ENCODE data around the gene BRMS1L. TPM values are rescaled to one million over a fixed set of nuclear protein-coding genes. Genes with fewer than 3 reads are reported as not detected.

The BRMS1L gene, protein sequence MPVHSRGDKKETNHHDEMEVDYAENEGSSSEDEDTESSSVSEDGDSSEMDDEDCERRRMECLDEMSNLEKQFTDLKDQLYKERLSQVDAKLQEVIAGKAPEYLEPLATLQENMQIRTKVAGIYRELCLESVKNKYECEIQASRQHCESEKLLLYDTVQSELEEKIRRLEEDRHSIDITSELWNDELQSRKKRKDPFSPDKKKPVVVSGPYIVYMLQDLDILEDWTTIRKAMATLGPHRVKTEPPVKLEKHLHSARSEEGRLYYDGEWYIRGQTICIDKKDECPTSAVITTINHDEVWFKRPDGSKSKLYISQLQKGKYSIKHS
- 7.1 and 9.1 TPM in 2 replicates for polyA plus RNA-seq (2012; rRNA removed)
- 9.7 and 11.0 TPM in 2 replicates for polyA plus RNA-seq (2012; cell fraction: cytosol; rRNA removed)
- polyA plus RNA-seq (2012; cell fraction: nucleus; rRNA removed) = 3.0 and 9.3 TPM in 2 replicates

DNA sequence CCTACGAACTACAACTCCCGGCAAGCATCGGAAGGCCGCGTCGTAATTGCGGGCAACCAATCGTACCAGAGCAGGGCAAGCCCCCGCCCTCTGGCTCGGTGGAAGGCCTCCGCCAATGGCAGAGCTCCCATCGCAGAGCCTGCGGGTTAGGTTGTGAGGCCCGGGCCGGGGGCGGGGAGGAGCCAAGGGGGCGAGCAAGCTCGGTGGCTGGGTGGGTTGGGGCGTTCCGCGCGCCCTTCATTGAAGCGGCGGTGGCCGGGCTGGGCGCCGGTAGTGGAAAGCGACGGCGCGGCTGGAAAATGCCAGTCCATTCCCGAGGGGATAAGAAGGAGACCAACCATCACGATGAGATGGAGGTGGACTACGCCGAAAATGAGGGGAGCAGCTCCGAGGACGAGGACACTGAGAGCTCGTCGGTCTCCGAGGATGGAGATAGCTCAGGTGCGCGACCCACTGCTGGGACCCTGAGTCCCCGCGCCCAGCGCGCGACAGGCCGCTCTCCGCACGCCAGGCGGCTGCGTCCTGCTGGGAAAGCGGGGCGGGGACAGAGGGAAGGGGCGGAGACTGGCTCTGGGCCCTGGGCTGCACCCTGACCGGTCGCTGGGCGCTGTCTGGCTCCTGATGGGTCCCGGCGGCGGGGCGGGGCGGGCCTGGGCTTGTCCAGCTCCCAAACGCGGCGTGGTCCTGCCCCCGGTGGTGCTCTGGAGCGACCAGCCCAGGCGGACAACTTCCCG is at the start of gene BRMS1L:
BRMS1L (plus strand) TSS at position 121 of the 734 bp plus-strand sequence; CDS start at position 300, 179 bp downstream.
- H3K79me2 ChIP-seq (ENCODE audit: insufficient read depth) = peaks cover 28% of the 10 kb centered on the region
- H3K4me1 ChIP-seq (ENCODE audit: control insufficient read depth in 1 of 2, insufficient read depth in 2 of 2, low read depth in 1 of 2, low read length in 1 of 2) = peaks cover 0 to 5% of the 10 kb centered on the region in 2 experiments; a peak in 2 of 4 replicates
- H3K9me3 ChIP-seq = no peaks in the 10 kb centered on the region
- peak within 1 kb of the TSS; percentile 88 to 94 for H3K4me3 ChIP-seq (ENCODE audit: low read depth in 2 of 2, low read length in 1 of 2)
- peak within 1 kb of the TSS; percentile 89 for H3K4me2 ChIP-seq
- peaks cover 1 to 3% of the 10 kb centered on the region in 2 experiments for H3K36me3 ChIP-seq (replicated peaks in 1 of 2; ENCODE audit: control insufficient read depth in 1 of 2, insufficient read depth in 2 of 2, low read length in 1 of 2)
- H3K27me3 ChIP-seq (ENCODE audit: insufficient read depth) = no peaks in the 10 kb centered on the region
- H2AFZ ChIP-seq (ENCODE audit: low read depth) = peak within 1 kb of the TSS; percentile 86
- POLR2A ChIA-PET = interaction anchor here (0.6 to 1.7 kb wide), 11 partner anchors 8 to 844 kb away, joined by 3 to 11 read pairs (median 3); partner anchors contain the start of genes INSM2, NFKBIA, PSMA6 and RALGAPA1
- 0 out of 2 replicates have a peak, but pooled peaks cover 4% of the 10 kb centered on the region for H4K20me1 ChIP-seq (ENCODE audit: insufficient read depth)
- peak within 1 kb of the TSS; percentile 95 to 99 for H3K27ac ChIP-seq (ENCODE audit: low read depth in 2 of 2, low read length in 1 of 2)
- H3K9me2 ChIP-seq = no peaks in the 10 kb centered on the region
- H3K9ac ChIP-seq = peak within 1 kb of the TSS; percentile 91
- DNase-seq = peak; percentile 97
- H3F3A ChIP-seq (replicated peaks; ENCODE audit: insufficient read depth) = peaks cover 11% of the 10 kb centered on the region
- 2% methylated on average over 27 of the region's 70 CpGs for WGBS (ENCODE audit: low lambda C conversion rate)
- CTCF ChIA-PET = interaction anchor here (0.7 to 1.8 kb wide), 6 partner anchors 10 to 686 kb away, joined by 3 to 10 read pairs (median 4); no protein-coding TSS in a partner anchor
- TF ChIP-seq NFIC (IDR thresholded peaks at IDR 0.05; ENCODE audit: borderline replicate concordance) (no peak), TEAD4 (IDR thresholded peaks at IDR 0.05; ENCODE audit: borderline replicate concordance, insufficient read depth) (no peak), FOXJ3 (CRISPR knock-in tag; IDR thresholded peaks at IDR 0.05) (0 out of 2 replicates have a peak, but pooled peaks have one; percentile 6), MEF2A (IDR thresholded peaks at IDR 0.05; ENCODE audit: borderline replicate concordance, low read depth) (no peak), SMC3 (IDR thresholded peaks at IDR 0.05; ENCODE audit: low read depth, low read length) (no peak), SIN3A (IDR thresholded peaks at IDR 0.05; ENCODE audit: borderline replicate concordance, low read depth, low read length) (no peak; the same call in 1 of the 2 replicates), RAD21 (IDR thresholded peaks at IDR 0.05; ENCODE audit: low read length) (no peak), YY1 (IDR thresholded peaks at IDR 0.05; ENCODE audit: low read depth) (0 out of 2 replicates have a peak, but pooled peaks have one; percentile 14), RXRA (IDR thresholded peaks at IDR 0.05; ENCODE audit: borderline replicate concordance, low read depth) (no peak), RCOR1 (IDR thresholded peaks at IDR 0.05; ENCODE audit: low read length) (no peak), RFX5 (IDR thresholded peaks at IDR 0.05; ENCODE audit: low read length) (peak; percentile 74; the same call in 1 of the 2 replicates), NRF1 (IDR thresholded peaks at IDR 0.05; ENCODE audit: low read depth, low read length) (no peak; the same call in 1 of the 2 replicates), EZH2phosphoT487 (IDR thresholded peaks at IDR 0.05; ENCODE audit: borderline replicate concordance, low read depth) (no peak), MXI1 (IDR thresholded peaks at IDR 0.05; ENCODE audit: low read depth, low read length) (peak; percentile 82; the same call in 1 of the 2 replicates), FOSL2 (IDR thresholded peaks at IDR 0.05; ENCODE audit: borderline replicate concordance, low read depth) (no peak), JUND (IDR thresholded peaks at IDR 0.05) (no peak), FOXM1 (IDR thresholded peaks at IDR 0.05; ENCODE audit: low read depth) (no peak), TCF12 (IDR thresholded peaks at IDR 0.05) (no peak), POLR2AphosphoS5 (IDR thresholded peaks at IDR 0.05; ENCODE audit: low read depth, low read length) (peak; percentile 95)
- TF ChIP-seq, protein P1, sequence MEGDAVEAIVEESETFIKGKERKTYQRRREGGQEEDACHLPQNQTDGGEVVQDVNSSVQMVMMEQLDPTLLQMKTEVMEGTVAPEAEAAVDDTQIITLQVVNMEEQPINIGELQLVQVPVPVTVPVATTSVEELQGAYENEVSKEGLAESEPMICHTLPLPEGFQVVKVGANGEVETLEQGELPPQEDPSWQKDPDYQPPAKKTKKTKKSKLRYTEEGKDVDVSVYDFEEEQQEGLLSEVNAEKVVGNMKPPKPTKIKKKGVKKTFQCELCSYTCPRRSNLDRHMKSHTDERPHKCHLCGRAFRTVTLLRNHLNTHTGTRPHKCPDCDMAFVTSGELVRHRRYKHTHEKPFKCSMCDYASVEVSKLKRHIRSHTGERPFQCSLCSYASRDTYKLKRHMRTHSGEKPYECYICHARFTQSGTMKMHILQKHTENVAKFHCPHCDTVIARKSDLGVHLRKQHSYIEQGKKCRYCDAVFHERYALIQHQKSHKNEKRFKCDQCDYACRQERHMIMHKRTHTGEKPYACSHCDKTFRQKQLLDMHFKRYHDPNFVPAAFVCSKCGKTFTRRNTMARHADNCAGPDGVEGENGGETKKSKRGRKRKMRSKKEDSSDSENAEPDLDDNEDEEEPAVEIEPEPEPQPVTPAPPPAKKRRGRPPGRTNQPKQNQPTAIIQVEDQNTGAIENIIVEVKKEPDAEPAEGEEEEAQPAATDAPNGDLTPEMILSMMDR (IDR thresholded peaks at IDR 0.05) = no peak
- TF ChIP-seq, protein P2, sequence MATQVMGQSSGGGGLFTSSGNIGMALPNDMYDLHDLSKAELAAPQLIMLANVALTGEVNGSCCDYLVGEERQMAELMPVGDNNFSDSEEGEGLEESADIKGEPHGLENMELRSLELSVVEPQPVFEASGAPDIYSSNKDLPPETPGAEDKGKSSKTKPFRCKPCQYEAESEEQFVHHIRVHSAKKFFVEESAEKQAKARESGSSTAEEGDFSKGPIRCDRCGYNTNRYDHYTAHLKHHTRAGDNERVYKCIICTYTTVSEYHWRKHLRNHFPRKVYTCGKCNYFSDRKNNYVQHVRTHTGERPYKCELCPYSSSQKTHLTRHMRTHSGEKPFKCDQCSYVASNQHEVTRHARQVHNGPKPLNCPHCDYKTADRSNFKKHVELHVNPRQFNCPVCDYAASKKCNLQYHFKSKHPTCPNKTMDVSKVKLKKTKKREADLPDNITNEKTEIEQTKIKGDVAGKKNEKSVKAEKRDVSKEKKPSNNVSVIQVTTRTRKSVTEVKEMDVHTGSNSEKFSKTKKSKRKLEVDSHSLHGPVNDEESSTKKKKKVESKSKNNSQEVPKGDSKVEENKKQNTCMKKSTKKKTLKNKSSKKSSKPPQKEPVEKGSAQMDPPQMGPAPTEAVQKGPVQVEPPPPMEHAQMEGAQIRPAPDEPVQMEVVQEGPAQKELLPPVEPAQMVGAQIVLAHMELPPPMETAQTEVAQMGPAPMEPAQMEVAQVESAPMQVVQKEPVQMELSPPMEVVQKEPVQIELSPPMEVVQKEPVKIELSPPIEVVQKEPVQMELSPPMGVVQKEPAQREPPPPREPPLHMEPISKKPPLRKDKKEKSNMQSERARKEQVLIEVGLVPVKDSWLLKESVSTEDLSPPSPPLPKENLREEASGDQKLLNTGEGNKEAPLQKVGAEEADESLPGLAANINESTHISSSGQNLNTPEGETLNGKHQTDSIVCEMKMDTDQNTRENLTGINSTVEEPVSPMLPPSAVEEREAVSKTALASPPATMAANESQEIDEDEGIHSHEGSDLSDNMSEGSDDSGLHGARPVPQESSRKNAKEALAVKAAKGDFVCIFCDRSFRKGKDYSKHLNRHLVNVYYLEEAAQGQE (IDR thresholded peaks at IDR 0.05; ENCODE audit: low read depth, low read length) = no peak
- TF ChIP-seq, protein P3, sequence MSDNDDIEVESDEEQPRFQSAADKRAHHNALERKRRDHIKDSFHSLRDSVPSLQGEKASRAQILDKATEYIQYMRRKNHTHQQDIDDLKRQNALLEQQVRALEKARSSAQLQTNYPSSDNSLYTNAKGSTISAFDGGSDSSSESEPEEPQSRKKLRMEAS (IDR thresholded peaks at IDR 0.05; ENCODE audit: low read depth) = peak; percentile 77
- TF ChIP-seq, protein P4, sequence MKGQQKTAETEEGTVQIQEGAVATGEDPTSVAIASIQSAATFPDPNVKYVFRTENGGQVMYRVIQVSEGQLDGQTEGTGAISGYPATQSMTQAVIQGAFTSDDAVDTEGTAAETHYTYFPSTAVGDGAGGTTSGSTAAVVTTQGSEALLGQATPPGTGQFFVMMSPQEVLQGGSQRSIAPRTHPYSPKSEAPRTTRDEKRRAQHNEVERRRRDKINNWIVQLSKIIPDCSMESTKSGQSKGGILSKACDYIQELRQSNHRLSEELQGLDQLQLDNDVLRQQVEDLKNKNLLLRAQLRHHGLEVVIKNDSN (IDR thresholded peaks at IDR 0.05; ENCODE audit: borderline replicate concordance, low read depth) = no peak
- TF ChIP-seq, protein P5, sequence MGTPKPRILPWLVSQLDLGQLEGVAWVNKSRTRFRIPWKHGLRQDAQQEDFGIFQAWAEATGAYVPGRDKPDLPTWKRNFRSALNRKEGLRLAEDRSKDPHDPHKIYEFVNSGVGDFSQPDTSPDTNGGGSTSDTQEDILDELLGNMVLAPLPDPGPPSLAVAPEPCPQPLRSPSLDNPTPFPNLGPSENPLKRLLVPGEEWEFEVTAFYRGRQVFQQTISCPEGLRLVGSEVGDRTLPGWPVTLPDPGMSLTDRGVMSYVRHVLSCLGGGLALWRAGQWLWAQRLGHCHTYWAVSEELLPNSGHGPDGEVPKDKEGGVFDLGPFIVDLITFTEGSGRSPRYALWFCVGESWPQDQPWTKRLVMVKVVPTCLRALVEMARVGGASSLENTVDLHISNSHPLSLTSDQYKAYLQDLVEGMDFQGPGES (IDR thresholded peaks at IDR 0.05; ENCODE audit: low read depth, low read length) = peak; percentile 32; the same call in 1 of the 2 replicates

Data from SK-N-SH (cell line).